Liver (tissue), 4 donors: ENCODE measurements around the gene SAMD7. TPM values are rescaled to one million over a fixed set of nuclear protein-coding genes. Genes with fewer than 3 reads are reported as not detected.

Experiments used
- polyA plus RNA-seq, 2 donors: library from polyadenylated mRNA; stranded (reverse) in 1 of 2; unstranded in 1 of 2; fragments of 200-250 nt in 1 of 2; fragments of >200 nt in 1 of 2; fragmentation: Nextera tagmentation in 1 of 2; extraction: Ambion mirVana in 1 of 2; gene quantifications; one replicate each; pipeline versions ENCODE4 v1.2.1 to v1.2.3, GENCODE V29; 2013 to 2015
- total RNA-seq, 2 donors: library from RNA; depleted of rRNA; stranded (reverse); fragments of >200 nt; gene quantifications; one replicate each; pipeline ENCODE4 v1.2.3, GENCODE V29; 2014
- donor health status: healthy.
- donor health status: healthy.
- donor health status: healthy.

SAMD7 gene
- total and polyA plus RNA-seq, 4 donors, result not detected

Other genes starting within 250 kb of the SAMD7 start
- 1 to 10 TPM; 2.6 to 2.7 TPM for gene MECOM, start 247.9 kb upstream of the SAMD7 start, total RNA-seq
- gene MECOM, start 247.9 kb upstream of the SAMD7 start, polyA plus RNA-seq, result 1 to 10 TPM in 1 of 2 donors, under 1 TPM in 1; 0.73 to 1.4 TPM
- 100 to 1,000 TPM in 1 of 2 donors, 10 to 100 TPM in 1; 55.1 to 207 TPM for gene TERC, start 146.5 kb upstream of the SAMD7 start, total RNA-seq
- under 1 TPM in 1 of 2 donors, not detected in 1; 0.85 TPM for gene TERC, start 146.5 kb upstream of the SAMD7 start, polyA plus RNA-seq
- 1 to 10 TPM; 1.3 to 2.3 TPM for gene ACTRT3, start 142.0 kb upstream of the SAMD7 start, total RNA-seq
- gene ACTRT3, start 142.0 kb upstream of the SAMD7 start, polyA plus RNA-seq, result 1 to 10 TPM; 1.4 to 1.7 TPM
- 10 to 100 TPM; 11.3 to 11.6 TPM for gene MYNN, start 138.2 kb upstream of the SAMD7 start, total RNA-seq
- gene MYNN, start 138.2 kb upstream of the SAMD7 start, polyA plus RNA-seq, result 1 to 10 TPM; 4.2 to 6.9 TPM
- gene LRRIQ4, start 98.7 kb upstream of the SAMD7 start, total RNA-seq, result under 1 TPM in 1 of 2 donors, not detected in 1; 0.09 TPM
- not detected for gene LRRIQ4, start 98.7 kb upstream of the SAMD7 start, polyA plus RNA-seq
- gene LRRC34, start 98.7 kb upstream of the SAMD7 start, total RNA-seq, result 1 to 10 TPM in 1 of 2 donors, under 1 TPM in 1; 0.42 to 2.8 TPM
- 1 to 10 TPM in 1 of 2 donors, under 1 TPM in 1; 0.22 to 1.3 TPM for gene LRRC34, start 98.7 kb upstream of the SAMD7 start, polyA plus RNA-seq
- gene LRRC31, start 41.6 kb upstream of the SAMD7 start, total RNA-seq, result 1 to 10 TPM; 2.7 to 5.3 TPM
- gene LRRC31, start 41.6 kb upstream of the SAMD7 start, polyA plus RNA-seq, result under 1 TPM; 0.53 to 0.74 TPM
- gene SEC62, start 55.2 kb downstream of the SAMD7 start, total RNA-seq, result 10 to 100 TPM; 62.1 to 64.4 TPM
- gene SEC62, start 55.2 kb downstream of the SAMD7 start, polyA plus RNA-seq, result 100 to 1,000 TPM in 1 of 2 donors, 10 to 100 TPM in 1; 40.1 to 200 TPM
- 1 to 10 TPM; 1.8 to 7.2 TPM for gene GPR160, start 126.4 kb downstream of the SAMD7 start, total RNA-seq
- 1 to 10 TPM in 1 of 2 donors, under 1 TPM in 1; 0.99 to 1.6 TPM for gene GPR160, start 126.4 kb downstream of the SAMD7 start, polyA plus RNA-seq